Measurements from ENCODE around the gene NME4. TPM values are rescaled to one million over a fixed set of nuclear protein-coding genes. Genes with fewer than 3 reads are reported as not detected.
"Not testable (repeated sequence)": the region's sequence is repeated elsewhere in the genome, so short reads cannot be mapped to it uniquely, and the experiment has no call there.

NME4 gene
- total RNA-seq, 4 donors from 2014 or later, result 26.7 to 99.6 (median 47.8) TPM

DNA sequence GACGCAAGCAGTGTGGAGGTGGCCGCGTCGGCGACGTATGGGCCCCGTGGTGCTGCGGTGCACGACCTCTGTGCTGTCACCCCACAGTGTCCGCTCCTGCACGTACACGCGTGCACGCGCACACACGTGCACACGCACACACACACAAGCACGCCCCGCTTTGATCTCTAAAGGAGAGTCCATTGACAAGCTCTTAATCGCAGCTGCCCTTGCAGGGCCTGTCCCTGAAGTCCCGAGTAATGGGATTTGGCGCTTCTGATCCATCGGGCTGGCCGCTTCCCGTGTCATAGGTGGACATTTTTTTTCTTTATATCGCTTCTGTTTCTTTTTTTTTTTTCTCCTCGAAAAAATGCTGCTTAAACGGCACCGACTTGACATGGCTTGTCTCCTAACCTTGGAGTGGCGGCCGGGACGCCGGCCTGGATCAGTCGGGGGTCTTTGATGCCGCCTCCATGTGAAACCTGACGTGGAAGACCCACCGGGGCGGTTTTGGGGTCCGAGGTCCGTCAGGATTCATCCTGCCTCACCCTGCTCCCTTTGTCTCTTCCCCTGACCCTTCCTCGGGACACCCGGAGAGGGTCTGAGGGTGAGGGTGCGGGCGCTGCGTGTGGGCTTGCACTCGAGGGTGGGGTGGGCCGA, 36.2 kb upstream of the NME4 start:
- Histone ChIP-seq H3K4me3 (no peak overlapping the region), H3K27ac (no peak overlapping the region), H3K9me3 (no peaks in the 10 kb centered on the region), H3K4me1 (peaks cover 0 to 3% (median 2%) of the 10 kb centered on the region in 4 donors), H3K36me3 (no peaks in the 10 kb centered on the region), H3K27me3 (peaks cover 0 to 23% of the 10 kb centered on the region in 2 donors)
- 91 to 93% methylated on average over 42 to 47 of the region's 47 CpGs for WGBS, 2 donors
- TF ChIP-seq EP300 (IDR thresholded peaks at IDR 0.05) (no peak), CTCF (IDR thresholded peaks at IDR 0.05) (no peak), POLR2A (IDR thresholded peaks at IDR 0.05) (no peak)
- DNase-seq (ENCODE audit: low spot score in 2 of 2), result no peak

DNA sequence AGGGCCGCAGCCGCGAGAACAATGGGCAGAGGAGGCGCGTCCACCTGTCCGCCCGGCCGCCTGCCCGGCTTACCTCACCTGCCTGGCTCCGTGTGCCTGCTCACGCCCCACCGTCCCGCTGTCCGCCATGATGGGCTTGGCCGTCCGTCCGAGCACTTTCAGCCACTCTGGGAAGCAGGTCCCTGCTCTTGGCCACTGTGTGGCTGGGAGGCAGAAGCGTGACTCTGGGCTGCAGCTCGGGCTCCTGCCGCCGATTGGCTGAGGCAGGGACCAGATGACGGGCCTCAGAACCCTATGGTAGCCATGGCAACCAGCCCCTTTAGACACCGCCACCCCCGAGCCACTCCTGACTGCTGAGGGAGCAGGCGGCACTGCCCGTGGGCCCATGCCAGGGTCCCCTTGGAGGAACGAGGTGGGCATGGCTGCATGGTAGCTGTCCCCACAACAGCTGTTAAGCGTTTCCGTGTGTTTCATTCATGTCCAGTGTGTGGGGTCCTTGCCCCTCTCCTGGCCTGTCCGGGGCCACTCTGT, 35.6 kb upstream of the NME4 start:
- H3K4me1 ChIP-seq, result peaks cover 0 to 3% (median 2%) of the 10 kb centered on the region in 4 donors
- no peak overlapping the region for H3K4me3 ChIP-seq
- H3K36me3 ChIP-seq, result peaks cover 0 to 6% (median 0%) of the 10 kb centered on the region in 3 donors
- DNase-seq (ENCODE audit: low spot score in 2 of 2), result no peak
- peaks cover 0 to 23% of the 10 kb centered on the region in 2 donors for H3K27me3 ChIP-seq
- H3K27ac ChIP-seq, result no peak overlapping the region
- TF ChIP-seq POLR2A (IDR thresholded peaks at IDR 0.05), result no peak
- no peak for TF ChIP-seq EP300 (IDR thresholded peaks at IDR 0.05)
- TF ChIP-seq CTCF (IDR thresholded peaks at IDR 0.05), result no peak
- 78 to 81% methylated on average over 14 to 30 of the region's 30 CpGs for WGBS, 2 donors
- no peaks in the 10 kb centered on the region for H3K9me3 ChIP-seq

GRCh38 chr16:361872-362701, 34.9 kb upstream of the NME4 start:
- Histone ChIP-seq H3K4me1 (peaks cover 0 to 3% (median 2%) of the 10 kb centered on the region in 4 donors), H3K27ac (no peak overlapping the region), H3K27me3 (peaks cover 0 to 23% of the 10 kb centered on the region in 2 donors), H3K9me3 (no peaks in the 10 kb centered on the region), H3K36me3 (peaks cover 0 to 12% (median 0%) of the 10 kb centered on the region in 3 donors), H3K4me3 (no peak overlapping the region)
- TF ChIP-seq POLR2A (IDR thresholded peaks at IDR 0.05) (no peak), EP300 (IDR thresholded peaks at IDR 0.05) (no peak), CTCF (IDR thresholded peaks at IDR 0.05) (peak; percentile 56 to 76 (median 62))
- 23 to 26% methylated on average over 17 to 29 of the region's 30 CpGs for WGBS, 2 donors
- peak in 1 of 2 donors; percentile 55 for DNase-seq (ENCODE audit: low spot score in 2 of 2)

DNA sequence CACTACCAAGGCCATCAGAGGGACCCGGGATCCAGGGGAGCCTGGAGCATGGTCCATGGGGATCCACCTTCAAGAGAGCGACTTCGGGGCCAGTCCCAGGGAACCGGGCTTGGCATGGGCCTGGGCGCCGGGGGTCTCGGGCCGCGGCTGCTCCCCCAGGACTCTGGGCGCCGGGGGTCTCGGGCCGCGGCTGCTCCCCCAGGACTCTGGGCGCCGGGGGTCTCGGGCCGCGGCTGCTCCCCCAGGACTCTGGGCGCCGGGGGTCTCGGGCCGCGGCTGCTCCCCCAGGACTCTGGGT, 34.3 kb upstream of the NME4 start:
- not testable (repeated sequence) for H3K27ac ChIP-seq

GRCh38 chr16:363110-363765, 33.8 kb upstream of the NME4 start:
- Histone ChIP-seq H3K9me3 (no peaks in the 10 kb centered on the region), H3K27me3 (peaks cover 0 to 23% of the 10 kb centered on the region in 2 donors), H3K36me3 (peaks cover 4 to 24% (median 6%) of the 10 kb centered on the region in 3 donors), H3K27ac (no peak overlapping the region), H3K4me1 (peaks cover 0 to 3% (median 2%) of the 10 kb centered on the region in 4 donors), H3K4me3 (no peak overlapping the region)
- WGBS, 2 donors, result 38 to 61% methylated on average over 14 to 20 of the region's 20 CpGs
- DNase-seq (ENCODE audit: low spot score in 2 of 2), result no peak
- no peak for TF ChIP-seq POLR2A (IDR thresholded peaks at IDR 0.05)
- no peak for TF ChIP-seq EP300 (IDR thresholded peaks at IDR 0.05)
- TF ChIP-seq CTCF (IDR thresholded peaks at IDR 0.05), result no peak

More for the DNA sequence above, 34.3 kb upstream of the NME4 start:
- Histone ChIP-seq H3K27me3 (peaks cover 0 to 23% of the 10 kb centered on the region in 2 donors), H3K36me3 (peaks cover under 1 to 18% (median 2%) of the 10 kb centered on the region in 3 donors)
- H3K4me3 ChIP-seq; H3K9me3 ChIP-seq; H3K4me1 ChIP-seq; DNase-seq (ENCODE audit: low spot score in 2 of 2): not testable (repeated sequence)
- 70 to 100% methylated on average over 1 to 7 of the region's 24 CpGs for WGBS, 2 donors

Data from tibial nerve (tissue), 4 donors.